Panc1 (cell line): ENCODE results near the gene SELENOS. TPM values are rescaled to one million over a fixed set of nuclear protein-coding genes. Genes with fewer than 3 reads are reported as not detected.

Source experiments
- ATAC-seq: fragments of 200-7000 bp; cut with Tn5 transposase; 2 replicates; pipeline ENCODE4 v1.9.1; 2020; ENCODE audit warnings: mild to moderate bottlenecking, moderate library complexity
- BruUV-seq: library from RNA; stranded (reverse); fragments of 400-500 nt; replicated peaks from 2 replicates; lab custom pipeline; 2021; lab: Mats Ljungman, UMichigan
- CTCF ChIA-PET: fragments of 300-600 bp; sonication (Branson Sonifier 250); formaldehyde crosslinking; loops from one replicate; lab custom pipeline; 2022; ENCODE audit warnings: antibody characterized with exemption; lab: Charles Lee
- POLR2A ChIA-PET: fragments of 300-600 bp; sonication (Branson Sonifier 250); formaldehyde crosslinking; loops from one replicate; lab custom pipeline; 2022; ENCODE audit warnings: antibody characterized with exemption; lab: Charles Lee
- DNase-seq: peaks from one replicate; pipeline ENCODE4 v3.0.0-alpha.2; 2010; ENCODE audit warnings: low read depth, low spot score
- H3K27ac ChIP-seq: 2 replicates; pipeline ENCODE4 v1.5.1; 2011; ENCODE audit warnings: mild to moderate bottlenecking, low read length, inconsistent platforms
- H3K27me3 ChIP-seq: fragments of 200-500 bp; sonication (Bioruptor generic); 2 replicates; pipeline ENCODE4 v1.6.0; 2014; ENCODE audit warnings: low read length, inconsistent platforms; ENCODE audit not compliant: control insufficient read depth, insufficient read depth
- H3K36me3 ChIP-seq: fragments of 200-500 bp; sonication (Bioruptor generic); 2 replicates; pipeline ENCODE4 v1.5.1; 2014; ENCODE audit warnings: inconsistent platforms, mild to moderate bottlenecking, low read length, moderate library complexity; ENCODE audit not compliant: control insufficient read depth, insufficient read depth
- H3K4me1 ChIP-seq: 2 replicates; pipeline ENCODE4 v1.5.1; 2011; ENCODE audit warnings: inconsistent platforms, mild to moderate bottlenecking, low read length, moderate library complexity; ENCODE audit not compliant: control insufficient read depth, insufficient read depth
- H3K4me3 ChIP-seq, 2 experiments: 2 replicates each; pipeline ENCODE4 v1.5.1; 2011 to 2012; ENCODE audit warnings: low read depth in 2 of 2, low read length in 2 of 2, mild to moderate bottlenecking in 2 of 2, inconsistent platforms in 1 of 2, moderate library complexity in 1 of 2
- H3K9me3 ChIP-seq: fragments of 200-500 bp; sonication (Bioruptor generic); 2 replicates; pipeline ENCODE4 v1.5.1; 2014; ENCODE audit warnings: low read depth, mild to moderate bottlenecking, inconsistent platforms, low read length, moderate library complexity; ENCODE audit not compliant: control insufficient read depth, insufficient read depth
- CTCF ChIP-seq: fragments of 450-650 bp; IDR thresholded peaks from 2 replicates; pipeline ENCODE4 v1.5.1; 2017; ENCODE audit warnings: mild to moderate bottlenecking
- POLR2AphosphoS5 ChIP-seq: IDR thresholded peaks from 2 replicates; pipeline ENCODE4 v1.6.1; 2012; ENCODE audit warnings: mild to moderate bottlenecking, low read depth, low read length, moderate library complexity
- SIN3A ChIP-seq: IDR thresholded peaks from 2 replicates; pipeline ENCODE4 v1.6.1; 2012; ENCODE audit warnings: low read depth, mild to moderate bottlenecking, low read length, moderate library complexity, borderline replicate concordance; ENCODE audit not compliant: insufficient read depth
- TCF7L2 ChIP-seq: IDR thresholded peaks from 2 replicates; pipeline ENCODE4 v1.6.1; 2011; ENCODE audit warnings: mild to moderate bottlenecking, low read depth, low read length, inconsistent platforms
- in situ Hi-C: cut with HindIII; loops from 2 replicates; pipeline ENCODE4 v1.10.0; 2016; ENCODE audit warnings: low sequenced_read_pairs, low pct_unique_long_range_greater_than_20kb
- intact Hi-C: fragments of 100-400 bp; cut with micrococcal nuclease; formaldehyde crosslinking; loops from one replicate; pipeline ENCODE4 v1.10.0; 2022; ENCODE audit not compliant: unreplicated experiment
- total RNA-seq: library from RNA; stranded (reverse); gene quantifications from one replicate; pipeline ENCODE4 v1.2.1, GENCODE V29; 2021; ENCODE audit not compliant: unreplicated experiment
- TF ChIP-seq, protein P1 (sequence below), 2 experiments: IDR thresholded peaks; 2 replicates each; pipeline ENCODE4 v1.6.1; 2011 to 2012; ENCODE audit warnings: low read depth in 2 of 2, control low read depth in 1 of 2, low read length in 1 of 2, mild to moderate bottlenecking in 1 of 2, moderate library complexity in 1 of 2; ENCODE audit not compliant: insufficient read depth in 1 of 2

SELENOS gene
- total RNA-seq, 1 experiment from 2014 or later, result 74.9 TPM

- peaks cover 6% of the 10 kb centered on the region; the same call in 1 of the 2 replicates for H3K36me3 ChIP-seq
- TF ChIP-seq, protein P1, sequence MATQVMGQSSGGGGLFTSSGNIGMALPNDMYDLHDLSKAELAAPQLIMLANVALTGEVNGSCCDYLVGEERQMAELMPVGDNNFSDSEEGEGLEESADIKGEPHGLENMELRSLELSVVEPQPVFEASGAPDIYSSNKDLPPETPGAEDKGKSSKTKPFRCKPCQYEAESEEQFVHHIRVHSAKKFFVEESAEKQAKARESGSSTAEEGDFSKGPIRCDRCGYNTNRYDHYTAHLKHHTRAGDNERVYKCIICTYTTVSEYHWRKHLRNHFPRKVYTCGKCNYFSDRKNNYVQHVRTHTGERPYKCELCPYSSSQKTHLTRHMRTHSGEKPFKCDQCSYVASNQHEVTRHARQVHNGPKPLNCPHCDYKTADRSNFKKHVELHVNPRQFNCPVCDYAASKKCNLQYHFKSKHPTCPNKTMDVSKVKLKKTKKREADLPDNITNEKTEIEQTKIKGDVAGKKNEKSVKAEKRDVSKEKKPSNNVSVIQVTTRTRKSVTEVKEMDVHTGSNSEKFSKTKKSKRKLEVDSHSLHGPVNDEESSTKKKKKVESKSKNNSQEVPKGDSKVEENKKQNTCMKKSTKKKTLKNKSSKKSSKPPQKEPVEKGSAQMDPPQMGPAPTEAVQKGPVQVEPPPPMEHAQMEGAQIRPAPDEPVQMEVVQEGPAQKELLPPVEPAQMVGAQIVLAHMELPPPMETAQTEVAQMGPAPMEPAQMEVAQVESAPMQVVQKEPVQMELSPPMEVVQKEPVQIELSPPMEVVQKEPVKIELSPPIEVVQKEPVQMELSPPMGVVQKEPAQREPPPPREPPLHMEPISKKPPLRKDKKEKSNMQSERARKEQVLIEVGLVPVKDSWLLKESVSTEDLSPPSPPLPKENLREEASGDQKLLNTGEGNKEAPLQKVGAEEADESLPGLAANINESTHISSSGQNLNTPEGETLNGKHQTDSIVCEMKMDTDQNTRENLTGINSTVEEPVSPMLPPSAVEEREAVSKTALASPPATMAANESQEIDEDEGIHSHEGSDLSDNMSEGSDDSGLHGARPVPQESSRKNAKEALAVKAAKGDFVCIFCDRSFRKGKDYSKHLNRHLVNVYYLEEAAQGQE (IDR thresholded peaks at IDR 0.05; ENCODE audit: insufficient read depth in 1 of 2, low read depth in 2 of 2, low read length in 1 of 2), result no peak
- TF ChIP-seq CTCF, result no peak
- no peak for TF ChIP-seq SIN3A
- no peak for TF ChIP-seq POLR2AphosphoS5
- TF ChIP-seq TCF7L2, result no peak
- ATAC-seq, result no peak
- CTCF ChIA-PET, result no interaction called here
- H3K27me3 ChIP-seq, result no peaks in the 10 kb centered on the region
- H3K27ac ChIP-seq, result no peak overlapping the region
- no peak overlapping the region for H3K4me3 ChIP-seq
- H3K9me3 ChIP-seq, result no peaks in the 10 kb centered on the region
- in situ Hi-C loops, result no loop called here
- no TSS peak for BruUV-seq
- POLR2A ChIA-PET, result no interaction called here
- 0 out of 2 replicates have a peak, but pooled peaks cover 8% of the 10 kb centered on the region for H3K4me1 ChIP-seq
- intact Hi-C loops, result no loop called here
- DNase-seq, result no peak
These were observed 43.5 kb downstream of the SELENOS start for GRCh38 chr15:101233651-101234280.

DNA sequence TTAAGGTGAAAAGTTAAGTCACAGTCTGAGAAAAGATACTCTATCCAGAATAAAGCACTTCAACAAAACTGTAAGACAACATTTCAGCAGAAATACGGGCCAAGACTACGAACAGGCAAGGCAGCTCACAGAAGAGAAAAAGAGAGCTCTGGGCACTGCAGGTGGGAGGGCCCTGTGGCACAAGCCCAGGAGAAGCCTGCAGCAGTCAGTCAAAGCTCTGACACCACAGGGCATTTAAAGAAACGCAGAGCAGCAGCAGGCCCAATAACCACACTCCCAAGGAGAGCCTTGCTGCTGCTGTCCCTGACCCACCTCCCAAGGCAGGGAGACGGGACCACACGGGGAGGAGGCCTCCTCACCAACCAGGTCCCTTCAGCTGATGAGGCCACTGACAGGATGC is 44.6 kb downstream of the SELENOS start:
- H3K4me3 ChIP-seq, result no peak overlapping the region
- TF ChIP-seq TCF7L2 (no peak), SIN3A (no peak), POLR2AphosphoS5 (no peak), CTCF (no peak)
- TF ChIP-seq, protein P1 (IDR thresholded peaks at IDR 0.05; ENCODE audit: insufficient read depth in 1 of 2, low read depth in 2 of 2, low read length in 1 of 2), result no peak
- DNase-seq, result no peak

More for the DNA sequence above, 44.6 kb downstream of the SELENOS start:
- Histone ChIP-seq H3K4me1 (0 out of 2 replicates have a peak, but pooled peaks cover 8% of the 10 kb centered on the region), H3K36me3 (peaks cover 6% of the 10 kb centered on the region; the same call in 1 of the 2 replicates), H3K9me3 (no peaks in the 10 kb centered on the region), H3K27ac (no peak overlapping the region), H3K27me3 (no peaks in the 10 kb centered on the region)
- in situ Hi-C loops (no loop called here), intact Hi-C loops (no loop called here)
- CTCF ChIA-PET, result no interaction called here
- POLR2A ChIA-PET, result no interaction called here
- no TSS peak for BruUV-seq
- peak; percentile 70; the same call in 1 of the 2 replicates for ATAC-seq
